Measurements from ENCODE around the gene PWWP3B. TPM values are rescaled to one million over a fixed set of nuclear protein-coding genes. Genes with fewer than 3 reads are reported as not detected.

Gene PWWP3B
- polyA plus RNA-seq, 1 of the 3 experiments (the other 2 are of a cell fraction), result not detected

GRCh38 chrX:106201502-106202178 lies 33.5 kb downstream of the PWWP3B start:
- 3% methylated on average over 3 of the region's 3 CpGs for WGBS (ENCODE audit: low lambda C conversion rate)
- no peaks in the 10 kb centered on the region for H3K9me2 ChIP-seq
- H3K36me3 ChIP-seq (replicated peaks in 1 of 2; ENCODE audit: control insufficient read depth in 1 of 2, insufficient read depth in 2 of 2, low read length in 1 of 2), result no peaks in the 10 kb centered on the region
- no peak overlapping the region for H2AFZ ChIP-seq (ENCODE audit: low read depth)
- H3K27me3 ChIP-seq (ENCODE audit: insufficient read depth), result no peaks in the 10 kb centered on the region; the same call in 1 of the 2 replicates
- no peak overlapping the region for H3K9ac ChIP-seq
- H3K9me3 ChIP-seq, result no peaks in the 10 kb centered on the region
- TF ChIP-seq TEAD4 (IDR thresholded peaks at IDR 0.05; ENCODE audit: borderline replicate concordance, insufficient read depth), result no peak
- no peak for TF ChIP-seq CHD2 (IDR thresholded peaks at IDR 0.05; ENCODE audit: low read length, partially characterized antibody)
- no peak for TF ChIP-seq TAF1 (IDR thresholded peaks at IDR 0.05; ENCODE audit: borderline replicate concordance, low read depth, low read length)
- no peak for TF ChIP-seq RAD21 (IDR thresholded peaks at IDR 0.05; ENCODE audit: low read length)
- no peak for TF ChIP-seq EZH2phosphoT487 (IDR thresholded peaks at IDR 0.05; ENCODE audit: borderline replicate concordance, low read depth)
- no peak for TF ChIP-seq FOXJ3 (CRISPR knock-in tag; IDR thresholded peaks at IDR 0.05)
- TF ChIP-seq CTCF (IDR thresholded peaks at IDR 0.05), result no peak
- TF ChIP-seq MXI1 (IDR thresholded peaks at IDR 0.05; ENCODE audit: low read depth, low read length), result no peak
- no peak for TF ChIP-seq JUND (IDR thresholded peaks at IDR 0.05)
- no peak for TF ChIP-seq IRF3 (IDR thresholded peaks at IDR 0.05; ENCODE audit: low read depth, low read length)
- TF ChIP-seq USF2 (IDR thresholded peaks at IDR 0.05; ENCODE audit: borderline replicate concordance, low read depth, low read length), result no peak
- no peak for TF ChIP-seq MAX (IDR thresholded peaks at IDR 0.05; ENCODE audit: low read depth)
- no peak for TF ChIP-seq NRF1 (IDR thresholded peaks at IDR 0.05; ENCODE audit: low read depth, low read length)
- TF ChIP-seq YY1 (IDR thresholded peaks at IDR 0.05; ENCODE audit: low read depth), result no peak
- no peak for TF ChIP-seq SMC3 (IDR thresholded peaks at IDR 0.05; ENCODE audit: low read depth, low read length)
- TF ChIP-seq TCF12 (IDR thresholded peaks at IDR 0.05), result no peak
- no peak for TF ChIP-seq RCOR1 (IDR thresholded peaks at IDR 0.05; ENCODE audit: low read length)
- TF ChIP-seq POLR2AphosphoS5 (IDR thresholded peaks at IDR 0.05; ENCODE audit: low read depth, low read length), result no peak
- no peak for TF ChIP-seq NFIC (IDR thresholded peaks at IDR 0.05; ENCODE audit: borderline replicate concordance)
- no peak for TF ChIP-seq MEF2A (IDR thresholded peaks at IDR 0.05; ENCODE audit: borderline replicate concordance, low read depth)
- H3F3A ChIP-seq (replicated peaks; ENCODE audit: insufficient read depth), result no peaks in the 10 kb centered on the region
- ChIA-PET POLR2A (no interaction called here), CTCF (no interaction called here)
- no peak overlapping the region for H3K27ac ChIP-seq (ENCODE audit: low read depth in 2 of 2, low read length in 1 of 2)
- no peak overlapping the region for H3K4me2 ChIP-seq
- no peaks in the 10 kb centered on the region for H3K4me1 ChIP-seq (ENCODE audit: control insufficient read depth in 1 of 2, insufficient read depth in 2 of 2, low read depth in 1 of 2, low read length in 1 of 2)
- H3K4me3 ChIP-seq (ENCODE audit: low read depth in 2 of 2, low read length in 1 of 2), result no peak overlapping the region
- no peaks in the 10 kb centered on the region for H3K79me2 ChIP-seq (ENCODE audit: insufficient read depth)
- no peaks in the 10 kb centered on the region for H4K20me1 ChIP-seq (ENCODE audit: insufficient read depth)
- no peak for DNase-seq

Measured in SK-N-SH (cell line).